ENCODE measurements around the gene APOA4. TPM values are rescaled to one million over a fixed set of nuclear protein-coding genes. Genes with fewer than 3 reads are reported as not detected.

Gene APOA4
- total RNA-seq, 1 experiment from 2014 or later, result not detected

DNA sequence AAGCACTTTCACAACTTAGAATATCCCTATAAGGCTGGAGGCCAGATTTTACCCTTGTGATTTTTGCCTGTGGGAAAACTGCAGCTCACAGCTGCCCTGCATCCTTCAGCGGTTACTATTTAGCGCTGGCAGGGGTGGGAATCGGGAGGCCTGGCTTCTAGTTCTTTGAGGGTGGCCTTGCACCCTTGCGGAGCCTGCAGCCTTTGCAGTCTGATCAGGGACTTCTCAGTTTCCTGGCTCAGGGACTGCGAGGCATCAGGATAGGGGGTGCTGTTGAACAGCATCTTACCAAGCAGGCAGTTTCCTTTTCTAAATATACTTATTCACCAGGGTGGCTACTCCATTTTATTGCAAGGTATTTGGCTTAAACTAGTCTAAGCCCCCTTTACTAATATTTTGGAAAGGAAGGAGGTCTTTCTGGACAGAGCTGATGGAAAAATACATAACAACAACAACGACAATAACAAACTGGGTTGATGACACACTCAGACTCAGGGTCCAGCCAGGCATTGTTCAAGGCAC lies 17.2 kb upstream of the APOA4 start:
- H3K27ac ChIP-seq (ENCODE audit: low read length), result no peak overlapping the region
- H3K4me1 ChIP-seq (ENCODE audit: control insufficient read depth, insufficient read depth, low read length), result peaks cover 4% of the 10 kb centered on the region; the same call in 1 of the 2 replicates
- H3K9me3 ChIP-seq (ENCODE audit: control insufficient read depth, insufficient read depth, low read depth, low read length), result no peaks in the 10 kb centered on the region
- H3K27me3 ChIP-seq (ENCODE audit: control insufficient read depth, insufficient read depth, low read length), result no peaks in the 10 kb centered on the region
- POLR2A ChIA-PET, result interaction anchor here (0.8 kb wide), 1 partner anchor 16 kb away, joined by 4 read pairs; no protein-coding TSS in a partner anchor
- TF ChIP-seq, protein P1, sequence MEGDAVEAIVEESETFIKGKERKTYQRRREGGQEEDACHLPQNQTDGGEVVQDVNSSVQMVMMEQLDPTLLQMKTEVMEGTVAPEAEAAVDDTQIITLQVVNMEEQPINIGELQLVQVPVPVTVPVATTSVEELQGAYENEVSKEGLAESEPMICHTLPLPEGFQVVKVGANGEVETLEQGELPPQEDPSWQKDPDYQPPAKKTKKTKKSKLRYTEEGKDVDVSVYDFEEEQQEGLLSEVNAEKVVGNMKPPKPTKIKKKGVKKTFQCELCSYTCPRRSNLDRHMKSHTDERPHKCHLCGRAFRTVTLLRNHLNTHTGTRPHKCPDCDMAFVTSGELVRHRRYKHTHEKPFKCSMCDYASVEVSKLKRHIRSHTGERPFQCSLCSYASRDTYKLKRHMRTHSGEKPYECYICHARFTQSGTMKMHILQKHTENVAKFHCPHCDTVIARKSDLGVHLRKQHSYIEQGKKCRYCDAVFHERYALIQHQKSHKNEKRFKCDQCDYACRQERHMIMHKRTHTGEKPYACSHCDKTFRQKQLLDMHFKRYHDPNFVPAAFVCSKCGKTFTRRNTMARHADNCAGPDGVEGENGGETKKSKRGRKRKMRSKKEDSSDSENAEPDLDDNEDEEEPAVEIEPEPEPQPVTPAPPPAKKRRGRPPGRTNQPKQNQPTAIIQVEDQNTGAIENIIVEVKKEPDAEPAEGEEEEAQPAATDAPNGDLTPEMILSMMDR (IDR thresholded peaks at IDR 0.05), result no peak; the same call in 1 of the 2 replicates
- TF ChIP-seq SIN3A (IDR thresholded peaks at IDR 0.05; ENCODE audit: borderline replicate concordance, insufficient read depth, low read depth, low read length) (no peak), POLR2AphosphoS5 (IDR thresholded peaks at IDR 0.05; ENCODE audit: low read depth, low read length) (no peak), TCF7L2 (IDR thresholded peaks at IDR 0.05; ENCODE audit: low read depth, low read length) (no peak)
- TF ChIP-seq, protein P2, sequence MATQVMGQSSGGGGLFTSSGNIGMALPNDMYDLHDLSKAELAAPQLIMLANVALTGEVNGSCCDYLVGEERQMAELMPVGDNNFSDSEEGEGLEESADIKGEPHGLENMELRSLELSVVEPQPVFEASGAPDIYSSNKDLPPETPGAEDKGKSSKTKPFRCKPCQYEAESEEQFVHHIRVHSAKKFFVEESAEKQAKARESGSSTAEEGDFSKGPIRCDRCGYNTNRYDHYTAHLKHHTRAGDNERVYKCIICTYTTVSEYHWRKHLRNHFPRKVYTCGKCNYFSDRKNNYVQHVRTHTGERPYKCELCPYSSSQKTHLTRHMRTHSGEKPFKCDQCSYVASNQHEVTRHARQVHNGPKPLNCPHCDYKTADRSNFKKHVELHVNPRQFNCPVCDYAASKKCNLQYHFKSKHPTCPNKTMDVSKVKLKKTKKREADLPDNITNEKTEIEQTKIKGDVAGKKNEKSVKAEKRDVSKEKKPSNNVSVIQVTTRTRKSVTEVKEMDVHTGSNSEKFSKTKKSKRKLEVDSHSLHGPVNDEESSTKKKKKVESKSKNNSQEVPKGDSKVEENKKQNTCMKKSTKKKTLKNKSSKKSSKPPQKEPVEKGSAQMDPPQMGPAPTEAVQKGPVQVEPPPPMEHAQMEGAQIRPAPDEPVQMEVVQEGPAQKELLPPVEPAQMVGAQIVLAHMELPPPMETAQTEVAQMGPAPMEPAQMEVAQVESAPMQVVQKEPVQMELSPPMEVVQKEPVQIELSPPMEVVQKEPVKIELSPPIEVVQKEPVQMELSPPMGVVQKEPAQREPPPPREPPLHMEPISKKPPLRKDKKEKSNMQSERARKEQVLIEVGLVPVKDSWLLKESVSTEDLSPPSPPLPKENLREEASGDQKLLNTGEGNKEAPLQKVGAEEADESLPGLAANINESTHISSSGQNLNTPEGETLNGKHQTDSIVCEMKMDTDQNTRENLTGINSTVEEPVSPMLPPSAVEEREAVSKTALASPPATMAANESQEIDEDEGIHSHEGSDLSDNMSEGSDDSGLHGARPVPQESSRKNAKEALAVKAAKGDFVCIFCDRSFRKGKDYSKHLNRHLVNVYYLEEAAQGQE (IDR thresholded peaks at IDR 0.05; ENCODE audit: insufficient read depth in 1 of 2, low read depth in 2 of 2, low read length in 1 of 2), result no peak
- H3K36me3 ChIP-seq (ENCODE audit: control insufficient read depth, insufficient read depth, low read length), result no peaks in the 10 kb centered on the region; the same call in 1 of the 2 replicates
- in situ Hi-C loops (cut with HindIII; ENCODE audit: low pct_unique_long_range_greater_than_20kb, low sequenced_read_pairs) (no loop called here), intact Hi-C loops (cut with micrococcal nuclease; ENCODE audit: unreplicated experiment) (no loop called here)
- no peak for DNase-seq (ENCODE audit: low read depth, low spot score)
- CTCF ChIA-PET, result no interaction called here
- ATAC-seq, result no peak
- no peak overlapping the region for H3K4me3 ChIP-seq (ENCODE audit: low read depth in 2 of 2, low read length in 2 of 2)
- BruUV-seq (replicated peaks), result no TSS peak

DNA sequence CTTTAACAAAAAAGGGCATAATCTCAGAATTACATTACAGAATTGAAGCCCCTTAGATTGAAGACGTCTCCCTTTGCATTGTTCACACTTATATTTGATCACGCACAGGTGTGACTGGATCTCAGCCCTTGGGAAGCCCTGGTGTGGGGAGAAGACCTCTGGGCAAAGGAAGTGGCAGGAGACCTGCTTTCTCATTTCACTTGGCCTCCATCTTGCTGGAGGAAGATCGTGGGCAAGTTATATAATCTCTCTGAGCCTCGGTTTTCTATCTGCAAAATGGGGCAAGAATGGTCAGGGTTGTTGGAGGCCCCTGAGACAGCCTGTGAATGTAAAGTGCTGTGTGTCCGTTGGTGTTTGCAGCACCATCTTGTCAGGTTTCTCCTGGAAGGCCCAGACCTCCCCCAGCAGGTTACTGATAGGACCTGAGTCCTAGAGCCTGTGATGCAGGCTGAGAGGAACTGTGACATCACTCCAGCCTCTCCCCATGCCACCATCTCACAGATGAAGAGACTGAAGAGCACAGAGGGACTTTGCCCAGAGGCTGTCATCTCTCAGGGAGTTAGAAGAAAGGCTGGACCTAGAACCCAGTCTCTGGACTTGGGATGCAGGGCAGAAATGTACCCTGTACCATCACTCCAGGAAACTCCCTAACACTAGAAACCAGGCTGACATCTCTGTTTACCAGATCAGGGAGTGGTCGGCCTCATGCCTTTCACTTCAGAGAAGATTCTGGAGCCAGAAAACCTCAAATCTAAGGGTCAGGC lies 15.4 kb upstream of the APOA4 start:
- no peak overlapping the region for H3K27ac ChIP-seq (ENCODE audit: low read length)
- in situ Hi-C loops (cut with HindIII; ENCODE audit: low pct_unique_long_range_greater_than_20kb, low sequenced_read_pairs), result no loop called here
- POLR2A ChIA-PET, result no interaction called here
- ATAC-seq (no peak), DNase-seq (ENCODE audit: low read depth, low spot score) (no peak)
- H3K36me3 ChIP-seq (ENCODE audit: control insufficient read depth, insufficient read depth, low read length), result no peaks in the 10 kb centered on the region
- intact Hi-C loops (cut with micrococcal nuclease; ENCODE audit: unreplicated experiment), result loop anchor here (5.0 kb wide), 1 partner anchor 46 kb away; the partner anchor contains the start of gene APOA5
- no peaks in the 10 kb centered on the region for H3K27me3 ChIP-seq (ENCODE audit: control insufficient read depth, insufficient read depth, low read length)
- no peak for TF ChIP-seq TCF7L2 (IDR thresholded peaks at IDR 0.05; ENCODE audit: low read depth, low read length)
- TF ChIP-seq SIN3A (IDR thresholded peaks at IDR 0.05; ENCODE audit: borderline replicate concordance, insufficient read depth, low read depth, low read length), result no peak
- TF ChIP-seq, protein P1 (IDR thresholded peaks at IDR 0.05), result no peak
- TF ChIP-seq POLR2AphosphoS5 (IDR thresholded peaks at IDR 0.05; ENCODE audit: low read depth, low read length), result no peak
- TF ChIP-seq, protein P2 (IDR thresholded peaks at IDR 0.05; ENCODE audit: insufficient read depth in 1 of 2, low read depth in 2 of 2, low read length in 1 of 2), result no peak
- H3K4me1 ChIP-seq (ENCODE audit: control insufficient read depth, insufficient read depth, low read length), result peaks cover 4% of the 10 kb centered on the region; the same call in 1 of the 2 replicates
- no TSS peak for BruUV-seq (replicated peaks)
- no peak overlapping the region for H3K4me3 ChIP-seq (ENCODE audit: low read depth in 2 of 2, low read length in 2 of 2)
- no peaks in the 10 kb centered on the region for H3K9me3 ChIP-seq (ENCODE audit: control insufficient read depth, insufficient read depth, low read depth, low read length)
- CTCF ChIA-PET, result interaction anchor here (0.6 to 1.1 kb wide), 2 partner anchors 48 to 96 kb away, joined by 3 read pairs; no protein-coding TSS in a partner anchor

All from Panc1 (cell line).